22Rv1 (cell line): ENCODE results near the gene ALDH1A2.

ENCODE experiments used
- ZFX ChIP-seq: fragments of 450-650 bp; IDR thresholded peaks from 2 replicates; pipeline ENCODE4 v1.6.1; 2017; ENCODE audit warnings: antibody characterized with exemption, borderline replicate concordance
- TF ChIP-seq, protein P1 (sequence below): fragments of 450-650 bp; IDR thresholded peaks from 2 replicates; pipeline ENCODE4 v1.5.1; 2017; ENCODE audit warnings: mild to moderate bottlenecking

DNA sequence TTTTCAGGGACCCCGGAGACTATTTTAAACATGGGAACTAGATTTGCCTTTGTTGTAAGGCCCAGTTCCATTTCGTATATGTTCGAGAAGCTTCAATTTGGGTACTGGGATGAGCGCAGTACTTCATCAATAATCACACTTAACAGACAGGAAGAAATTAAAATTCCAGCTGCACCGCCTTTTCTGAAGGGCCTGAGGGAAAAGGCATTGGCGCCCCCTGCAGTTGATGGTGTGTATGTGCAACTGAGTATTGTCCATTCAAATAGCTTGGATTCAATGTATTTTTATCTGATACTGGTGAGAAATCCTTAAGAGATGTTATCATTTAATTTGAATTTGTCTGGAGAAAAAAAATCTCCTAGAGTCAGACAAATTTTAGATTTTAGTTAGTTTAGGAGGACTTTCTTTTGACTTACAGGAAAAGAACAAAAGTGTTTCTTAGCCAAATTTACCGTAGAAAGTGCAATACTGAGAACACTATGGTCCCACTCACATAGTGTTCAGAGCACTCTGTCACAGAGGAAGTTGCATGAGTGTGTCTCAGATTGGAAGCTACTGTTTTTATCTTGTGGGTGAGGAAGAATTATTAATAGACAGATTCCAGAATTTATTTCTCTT is 5.4 kb upstream of the ALDH1A2 start:
- TF ChIP-seq, protein P1, sequence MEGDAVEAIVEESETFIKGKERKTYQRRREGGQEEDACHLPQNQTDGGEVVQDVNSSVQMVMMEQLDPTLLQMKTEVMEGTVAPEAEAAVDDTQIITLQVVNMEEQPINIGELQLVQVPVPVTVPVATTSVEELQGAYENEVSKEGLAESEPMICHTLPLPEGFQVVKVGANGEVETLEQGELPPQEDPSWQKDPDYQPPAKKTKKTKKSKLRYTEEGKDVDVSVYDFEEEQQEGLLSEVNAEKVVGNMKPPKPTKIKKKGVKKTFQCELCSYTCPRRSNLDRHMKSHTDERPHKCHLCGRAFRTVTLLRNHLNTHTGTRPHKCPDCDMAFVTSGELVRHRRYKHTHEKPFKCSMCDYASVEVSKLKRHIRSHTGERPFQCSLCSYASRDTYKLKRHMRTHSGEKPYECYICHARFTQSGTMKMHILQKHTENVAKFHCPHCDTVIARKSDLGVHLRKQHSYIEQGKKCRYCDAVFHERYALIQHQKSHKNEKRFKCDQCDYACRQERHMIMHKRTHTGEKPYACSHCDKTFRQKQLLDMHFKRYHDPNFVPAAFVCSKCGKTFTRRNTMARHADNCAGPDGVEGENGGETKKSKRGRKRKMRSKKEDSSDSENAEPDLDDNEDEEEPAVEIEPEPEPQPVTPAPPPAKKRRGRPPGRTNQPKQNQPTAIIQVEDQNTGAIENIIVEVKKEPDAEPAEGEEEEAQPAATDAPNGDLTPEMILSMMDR: peak; percentile 96
- no peak for TF ChIP-seq ZFX
